ENCODE results near the gene UBAC1.

UBAC1 gene

DNA sequence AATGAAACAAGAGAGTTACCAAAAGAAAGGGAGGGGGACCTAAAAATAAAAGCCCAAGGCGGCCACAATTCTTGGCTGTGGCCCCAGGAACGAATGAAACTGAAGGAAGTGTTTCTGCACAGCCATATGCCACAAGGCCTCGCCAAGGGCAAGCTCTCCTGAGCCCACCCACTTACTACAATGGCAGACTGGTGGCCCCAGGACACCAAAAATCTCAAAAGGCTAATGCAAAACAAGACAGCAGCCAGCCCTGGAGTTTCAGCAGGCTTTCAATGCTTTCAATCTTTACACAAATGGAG is 57.9 kb downstream of the UBAC1 start:
- TF ChIP-seq BACH2 (CRISPR knock-in tag; IDR thresholded peaks at IDR 0.05; ENCODE audit: borderline replicate concordance) (no peak), OSR1 (CRISPR knock-in tag; IDR thresholded peaks at IDR 0.05) (no peak), ISL1 (CRISPR knock-in tag; IDR thresholded peaks at IDR 0.05) (no peak), ZFP3 (CRISPR knock-in tag; IDR thresholded peaks at IDR 0.05) (no peak), TOX (CRISPR knock-in tag; IDR thresholded peaks at IDR 0.05; ENCODE audit: borderline replicate concordance) (no peak), ARNTL (CRISPR knock-in tag; IDR thresholded peaks at IDR 0.05; ENCODE audit: borderline replicate concordance, low read depth) (no peak), CSDC2 (CRISPR knock-in tag; IDR thresholded peaks at IDR 0.05) (no peak), ZC3H10 (CRISPR knock-in tag; IDR thresholded peaks at IDR 0.05) (no peak), TCF4 (CRISPR knock-in tag; IDR thresholded peaks at IDR 0.05; ENCODE audit: borderline replicate concordance) (no peak), RARB (CRISPR knock-in tag; IDR thresholded peaks at IDR 0.05) (no peak)
- TF ChIP-seq, protein P1, sequence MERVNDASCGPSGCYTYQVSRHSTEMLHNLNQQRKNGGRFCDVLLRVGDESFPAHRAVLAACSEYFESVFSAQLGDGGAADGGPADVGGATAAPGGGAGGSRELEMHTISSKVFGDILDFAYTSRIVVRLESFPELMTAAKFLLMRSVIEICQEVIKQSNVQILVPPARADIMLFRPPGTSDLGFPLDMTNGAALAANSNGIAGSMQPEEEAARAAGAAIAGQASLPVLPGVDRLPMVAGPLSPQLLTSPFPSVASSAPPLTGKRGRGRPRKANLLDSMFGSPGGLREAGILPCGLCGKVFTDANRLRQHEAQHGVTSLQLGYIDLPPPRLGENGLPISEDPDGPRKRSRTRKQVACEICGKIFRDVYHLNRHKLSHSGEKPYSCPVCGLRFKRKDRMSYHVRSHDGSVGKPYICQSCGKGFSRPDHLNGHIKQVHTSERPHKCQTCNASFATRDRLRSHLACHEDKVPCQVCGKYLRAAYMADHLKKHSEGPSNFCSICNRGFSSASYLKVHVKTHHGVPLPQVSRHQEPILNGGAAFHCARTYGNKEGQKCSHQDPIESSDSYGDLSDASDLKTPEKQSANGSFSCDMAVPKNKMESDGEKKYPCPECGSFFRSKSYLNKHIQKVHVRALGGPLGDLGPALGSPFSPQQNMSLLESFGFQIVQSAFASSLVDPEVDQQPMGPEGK (CRISPR knock-in tag; IDR thresholded peaks at IDR 0.05; ENCODE audit: borderline replicate concordance) = no peak
- TF ChIP-seq, protein P2, sequence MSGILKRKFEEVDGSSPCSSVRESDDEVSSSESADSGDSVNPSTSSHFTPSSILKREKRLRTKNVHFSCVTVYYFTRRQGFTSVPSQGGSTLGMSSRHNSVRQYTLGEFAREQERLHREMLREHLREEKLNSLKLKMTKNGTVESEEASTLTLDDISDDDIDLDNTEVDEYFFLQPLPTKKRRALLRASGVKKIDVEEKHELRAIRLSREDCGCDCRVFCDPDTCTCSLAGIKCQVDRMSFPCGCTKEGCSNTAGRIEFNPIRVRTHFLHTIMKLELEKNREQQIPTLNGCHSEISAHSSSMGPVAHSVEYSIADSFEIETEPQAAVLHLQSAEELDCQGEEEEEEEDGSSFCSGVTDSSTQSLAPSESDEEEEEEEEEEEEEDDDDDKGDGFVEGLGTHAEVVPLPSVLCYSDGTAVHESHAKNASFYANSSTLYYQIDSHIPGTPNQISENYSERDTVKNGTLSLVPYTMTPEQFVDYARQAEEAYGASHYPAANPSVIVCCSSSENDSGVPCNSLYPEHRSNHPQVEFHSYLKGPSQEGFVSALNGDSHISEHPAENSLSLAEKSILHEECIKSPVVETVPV (CRISPR knock-in tag; IDR thresholded peaks at IDR 0.05) = no peak
- TF ChIP-seq, protein P3, sequence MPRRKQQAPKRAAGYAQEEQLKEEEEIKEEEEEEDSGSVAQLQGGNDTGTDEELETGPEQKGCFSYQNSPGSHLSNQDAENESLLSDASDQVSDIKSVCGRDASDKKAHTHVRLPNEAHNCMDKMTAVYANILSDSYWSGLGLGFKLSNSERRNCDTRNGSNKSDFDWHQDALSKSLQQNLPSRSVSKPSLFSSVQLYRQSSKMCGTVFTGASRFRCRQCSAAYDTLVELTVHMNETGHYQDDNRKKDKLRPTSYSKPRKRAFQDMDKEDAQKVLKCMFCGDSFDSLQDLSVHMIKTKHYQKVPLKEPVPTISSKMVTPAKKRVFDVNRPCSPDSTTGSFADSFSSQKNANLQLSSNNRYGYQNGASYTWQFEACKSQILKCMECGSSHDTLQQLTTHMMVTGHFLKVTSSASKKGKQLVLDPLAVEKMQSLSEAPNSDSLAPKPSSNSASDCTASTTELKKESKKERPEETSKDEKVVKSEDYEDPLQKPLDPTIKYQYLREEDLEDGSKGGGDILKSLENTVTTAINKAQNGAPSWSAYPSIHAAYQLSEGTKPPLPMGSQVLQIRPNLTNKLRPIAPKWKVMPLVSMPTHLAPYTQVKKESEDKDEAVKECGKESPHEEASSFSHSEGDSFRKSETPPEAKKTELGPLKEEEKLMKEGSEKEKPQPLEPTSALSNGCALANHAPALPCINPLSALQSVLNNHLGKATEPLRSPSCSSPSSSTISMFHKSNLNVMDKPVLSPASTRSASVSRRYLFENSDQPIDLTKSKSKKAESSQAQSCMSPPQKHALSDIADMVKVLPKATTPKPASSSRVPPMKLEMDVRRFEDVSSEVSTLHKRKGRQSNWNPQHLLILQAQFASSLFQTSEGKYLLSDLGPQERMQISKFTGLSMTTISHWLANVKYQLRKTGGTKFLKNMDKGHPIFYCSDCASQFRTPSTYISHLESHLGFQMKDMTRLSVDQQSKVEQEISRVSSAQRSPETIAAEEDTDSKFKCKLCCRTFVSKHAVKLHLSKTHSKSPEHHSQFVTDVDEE (CRISPR knock-in tag; IDR thresholded peaks at IDR 0.05) = no peak
- ATAC-seq = no peak

DNA sequence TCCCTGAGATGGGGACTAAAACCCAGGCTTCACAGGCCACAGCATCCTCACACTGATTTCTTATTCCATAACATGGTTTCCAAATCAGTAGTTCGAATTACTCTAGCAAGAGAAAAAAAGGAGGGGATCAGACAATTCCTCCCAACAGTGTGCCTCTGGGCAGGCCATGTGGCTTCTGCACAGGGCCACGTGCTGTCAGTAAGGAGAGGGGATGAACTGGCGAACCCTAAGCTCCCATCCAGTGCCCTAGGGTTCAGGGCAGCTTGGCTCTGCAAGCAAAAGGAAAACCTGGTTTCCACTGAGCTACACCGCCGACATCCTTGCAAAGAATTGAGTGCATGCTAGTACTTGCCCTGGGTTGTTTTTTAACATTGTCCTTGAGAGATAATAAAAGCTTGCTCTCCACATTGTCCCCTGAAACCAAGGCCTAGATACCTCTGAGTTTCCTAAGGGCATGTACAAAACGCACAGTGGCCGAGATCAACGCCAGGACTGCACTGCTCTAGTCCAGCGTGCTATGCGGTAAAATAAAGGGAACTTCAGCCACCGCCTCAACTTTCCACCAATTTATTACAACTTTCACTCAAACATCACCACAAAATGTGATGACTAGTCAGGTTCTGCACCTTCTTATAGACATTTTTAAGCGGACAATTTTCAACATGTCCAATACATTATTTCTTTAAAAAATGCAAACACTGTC is 58.4 kb downstream of the UBAC1 start:
- no peak for ATAC-seq
- TF ChIP-seq TCF4 (CRISPR knock-in tag; IDR thresholded peaks at IDR 0.05; ENCODE audit: borderline replicate concordance) (no peak), OSR1 (CRISPR knock-in tag; IDR thresholded peaks at IDR 0.05) (no peak), ZNF8 (CRISPR knock-in tag; IDR thresholded peaks at IDR 0.05) (no peak), ZFP30 (CRISPR knock-in tag; IDR thresholded peaks at IDR 0.05) (no peak), ZNF70 (CRISPR knock-in tag; IDR thresholded peaks at IDR 0.05) (no peak)
- TF ChIP-seq, protein P4, sequence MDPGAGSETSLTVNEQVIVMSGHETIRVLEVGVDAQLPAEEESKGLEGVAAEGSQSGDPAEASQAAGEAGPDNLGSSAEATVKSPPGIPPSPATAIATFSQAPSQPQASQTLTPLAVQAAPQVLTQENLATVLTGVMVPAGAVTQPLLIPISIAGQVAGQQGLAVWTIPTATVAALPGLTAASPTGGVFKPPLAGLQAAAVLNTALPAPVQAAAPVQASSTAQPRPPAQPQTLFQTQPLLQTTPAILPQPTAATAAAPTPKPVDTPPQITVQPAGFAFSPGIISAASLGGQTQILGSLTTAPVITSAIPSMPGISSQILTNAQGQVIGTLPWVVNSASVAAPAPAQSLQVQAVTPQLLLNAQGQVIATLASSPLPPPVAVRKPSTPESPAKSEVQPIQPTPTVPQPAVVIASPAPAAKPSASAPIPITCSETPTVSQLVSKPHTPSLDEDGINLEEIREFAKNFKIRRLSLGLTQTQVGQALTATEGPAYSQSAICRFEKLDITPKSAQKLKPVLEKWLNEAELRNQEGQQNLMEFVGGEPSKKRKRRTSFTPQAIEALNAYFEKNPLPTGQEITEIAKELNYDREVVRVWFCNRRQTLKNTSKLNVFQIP (CRISPR knock-in tag; IDR thresholded peaks at IDR 0.05; ENCODE audit: borderline replicate concordance, low read depth) = no peak

DNA sequence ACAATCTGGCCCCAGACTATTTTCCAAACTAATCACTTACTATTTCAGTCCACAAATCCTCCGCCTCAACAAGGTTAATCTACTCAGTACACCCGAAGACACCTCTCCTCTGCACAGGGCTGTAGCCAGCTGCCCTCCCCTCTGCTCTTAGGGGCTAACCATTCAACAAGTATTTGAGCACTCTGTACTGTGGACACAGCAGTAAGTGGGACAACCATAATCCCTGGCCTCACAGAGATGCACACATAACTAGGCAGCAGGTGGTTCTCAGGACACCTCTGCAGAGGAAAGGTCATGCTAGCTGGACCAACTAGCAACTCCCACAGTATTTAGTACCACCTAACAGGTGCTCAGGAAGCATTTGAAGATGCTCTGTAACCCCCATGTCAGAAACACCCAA is 59.3 kb downstream of the UBAC1 start:
- ATAC-seq = no peak
- TF ChIP-seq ESRRG (CRISPR knock-in tag; IDR thresholded peaks at IDR 0.05) = no peak
- TF ChIP-seq, protein P5, sequence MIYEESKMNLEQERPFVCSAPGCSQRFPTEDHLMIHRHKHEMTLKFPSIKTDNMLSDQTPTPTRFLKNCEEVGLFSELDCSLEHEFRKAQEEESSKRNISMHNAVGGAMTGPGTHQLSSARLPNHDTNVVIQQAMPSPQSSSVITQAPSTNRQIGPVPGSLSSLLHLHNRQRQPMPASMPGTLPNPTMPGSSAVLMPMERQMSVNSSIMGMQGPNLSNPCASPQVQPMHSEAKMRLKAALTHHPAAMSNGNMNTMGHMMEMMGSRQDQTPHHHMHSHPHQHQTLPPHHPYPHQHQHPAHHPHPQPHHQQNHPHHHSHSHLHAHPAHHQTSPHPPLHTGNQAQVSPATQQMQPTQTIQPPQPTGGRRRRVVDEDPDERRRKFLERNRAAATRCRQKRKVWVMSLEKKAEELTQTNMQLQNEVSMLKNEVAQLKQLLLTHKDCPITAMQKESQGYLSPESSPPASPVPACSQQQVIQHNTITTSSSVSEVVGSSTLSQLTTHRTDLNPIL (CRISPR knock-in tag; IDR thresholded peaks at IDR 0.05; ENCODE audit: low read depth) = no peak
- no peak for TF ChIP-seq RARB (CRISPR knock-in tag; IDR thresholded peaks at IDR 0.05)
- no peak for TF ChIP-seq OSR1 (CRISPR knock-in tag; IDR thresholded peaks at IDR 0.05)
- TF ChIP-seq ISL1 (CRISPR knock-in tag; IDR thresholded peaks at IDR 0.05) = no peak
- TF ChIP-seq, protein P2 (CRISPR knock-in tag; IDR thresholded peaks at IDR 0.05) = no peak
- no peak for TF ChIP-seq PPARA (CRISPR knock-in tag; IDR thresholded peaks at IDR 0.05; ENCODE audit: borderline replicate concordance)
- TF ChIP-seq ARNTL (CRISPR knock-in tag; IDR thresholded peaks at IDR 0.05; ENCODE audit: borderline replicate concordance, low read depth) = no peak
- TF ChIP-seq, protein P1 (CRISPR knock-in tag; IDR thresholded peaks at IDR 0.05; ENCODE audit: borderline replicate concordance) = no peak
- no peak for TF ChIP-seq ZNF70 (CRISPR knock-in tag; IDR thresholded peaks at IDR 0.05)
- TF ChIP-seq, protein P4 (CRISPR knock-in tag; IDR thresholded peaks at IDR 0.05; ENCODE audit: borderline replicate concordance, low read depth) = no peak
- no peak for TF ChIP-seq ZNF565 (CRISPR knock-in tag; conservative IDR thresholded peaks at IDR 0.05; ENCODE audit: low read depth)
- TF ChIP-seq TCF4 (CRISPR knock-in tag; IDR thresholded peaks at IDR 0.05; ENCODE audit: borderline replicate concordance) = no peak
- TF ChIP-seq BACH2 (CRISPR knock-in tag; IDR thresholded peaks at IDR 0.05; ENCODE audit: borderline replicate concordance) = no peak
- TF ChIP-seq GLIS3 (CRISPR knock-in tag; IDR thresholded peaks at IDR 0.05) = no peak
- TF ChIP-seq SNAI2 (CRISPR knock-in tag; IDR thresholded peaks at IDR 0.05) = no peak

Measured in SK-N-SH treated with all-trans-retinoic acid at 6 μM for 48 hours (cell line).